GM19372 (cell line): ENCODE data around the gene IRX1.

Experiments
- ATAC-seq: cut with Tn5 transposase; IDR thresholded peaks from one replicate; pipeline ENCODE4 v1.9.1; 2021; ENCODE audit warnings: mild to moderate bottlenecking, low read depth, moderate library complexity; ENCODE audit not compliant: unreplicated experiment

IRX1 gene

DNA sequence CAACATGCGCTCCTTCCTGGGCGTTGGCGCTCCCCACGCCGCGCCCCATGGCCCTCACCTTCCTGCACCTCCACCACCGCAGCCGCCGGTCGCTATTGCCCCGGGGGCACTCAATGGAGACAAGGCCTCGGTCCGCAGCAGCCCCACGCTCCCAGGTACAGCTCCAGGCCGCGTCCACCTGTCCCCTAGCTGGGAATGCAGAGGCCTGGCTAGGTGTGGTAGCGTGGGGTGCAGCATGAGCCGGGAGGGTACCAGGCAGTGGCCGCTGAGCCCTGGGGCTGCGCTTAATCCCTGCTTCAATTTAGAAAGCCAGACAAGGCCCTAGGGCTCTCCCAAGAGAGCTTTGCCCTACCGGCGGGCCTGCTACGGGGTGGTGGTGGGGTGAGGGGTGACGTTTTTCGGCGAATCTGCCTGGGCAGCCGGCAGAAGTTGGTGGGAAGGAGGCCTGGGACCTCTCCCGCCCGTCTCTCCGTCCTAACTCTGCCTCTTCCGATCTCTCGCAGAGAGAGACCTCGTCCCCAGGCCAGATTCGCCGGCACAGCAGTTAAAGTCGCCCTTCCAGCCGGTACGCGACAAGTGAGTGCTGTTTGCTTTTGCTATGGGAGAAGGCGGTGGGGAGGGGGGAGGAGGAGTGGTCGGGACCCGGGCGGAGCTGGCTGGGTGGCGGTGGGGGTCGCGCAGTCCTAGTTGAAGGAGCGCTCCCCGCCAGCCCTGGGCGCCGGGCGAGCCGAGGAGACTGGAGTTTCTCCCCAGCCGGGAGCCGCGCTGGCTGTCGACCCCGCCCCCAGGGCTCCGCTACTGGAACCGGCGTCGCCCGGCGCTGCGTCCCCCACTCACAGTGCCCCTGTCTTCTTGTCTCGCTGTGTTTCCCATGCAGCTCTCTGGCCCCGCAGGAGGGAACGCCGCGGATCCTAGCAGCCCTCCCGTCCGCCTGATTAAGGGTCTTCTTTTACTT, 4.8 kb downstream of the IRX1 start:
- ATAC-seq: no peak

DNA sequence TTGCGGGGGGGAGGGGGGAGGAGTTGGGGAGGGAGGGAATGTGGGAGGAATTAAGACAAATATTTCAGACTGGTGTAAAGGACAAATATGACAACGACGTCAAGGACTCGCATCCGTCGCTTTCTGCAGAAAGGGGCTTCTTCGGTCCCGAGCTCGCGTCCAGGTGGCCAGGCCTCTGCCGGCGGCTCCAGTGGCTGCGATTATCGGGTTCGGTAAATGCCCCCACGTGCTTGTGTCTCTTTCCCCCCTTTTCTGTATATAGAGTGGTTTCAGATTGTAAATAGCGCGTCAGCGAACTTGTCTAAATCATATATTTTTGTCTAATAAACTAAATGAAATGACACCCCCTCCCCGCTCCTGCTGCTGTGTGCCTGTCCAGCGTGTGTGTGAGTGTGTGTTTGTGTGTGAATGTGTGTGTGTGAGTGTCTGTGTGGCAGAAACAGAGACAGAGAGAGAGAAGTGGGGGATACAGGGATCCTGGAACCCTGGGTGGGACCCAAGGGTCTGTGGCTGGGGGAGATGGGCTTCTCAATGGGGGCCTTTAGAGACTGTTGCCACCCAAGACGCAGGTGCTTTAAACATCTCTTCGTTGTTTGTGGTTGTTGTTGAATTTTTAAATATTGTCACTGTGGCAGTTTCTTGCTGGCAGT, 5.6 kb downstream of the IRX1 start:
- ATAC-seq: no peak

DNA sequence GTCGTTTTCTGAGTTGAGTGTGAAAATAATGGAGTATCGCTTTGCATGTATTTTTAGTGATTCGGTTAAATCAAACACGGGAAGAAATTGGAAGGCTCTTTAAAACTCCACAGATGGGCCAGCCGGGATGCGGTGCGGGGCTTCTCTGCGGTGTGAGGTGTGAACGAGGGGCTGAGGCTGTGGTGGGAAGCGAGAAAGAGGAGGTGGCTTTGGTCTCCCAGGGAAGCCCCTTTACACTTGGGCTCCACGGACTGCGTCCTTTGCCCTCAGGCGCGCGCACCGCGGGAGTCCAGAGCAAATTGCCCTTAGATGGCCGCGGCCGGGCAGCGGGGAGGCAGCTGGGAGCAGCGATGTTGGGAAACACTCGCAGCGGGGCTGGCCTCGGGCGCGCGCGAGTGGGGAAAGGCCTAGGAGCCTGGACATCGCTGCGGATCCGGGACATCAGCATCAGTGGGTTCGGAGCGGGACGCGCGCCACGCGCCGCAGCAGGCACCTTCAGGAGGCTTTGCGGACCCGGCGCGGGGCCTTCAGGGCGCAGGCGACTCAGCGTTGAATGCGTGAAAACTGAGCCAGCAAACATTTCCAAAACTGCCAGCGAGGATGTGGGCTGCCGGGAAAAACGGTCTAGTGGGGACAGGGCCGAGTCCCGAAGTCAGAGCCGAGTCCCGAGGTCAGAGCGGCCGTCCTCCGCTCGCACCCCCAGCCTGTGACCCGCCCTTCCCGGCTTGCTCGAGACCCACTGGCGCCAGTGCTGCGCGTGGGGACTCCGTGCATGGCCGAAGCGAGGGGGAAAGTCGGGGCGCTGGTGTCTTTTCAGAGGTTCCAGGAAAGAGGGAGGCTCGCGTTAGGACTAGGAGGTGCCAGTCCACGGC, 6.5 kb downstream of the IRX1 start:
- no peak for ATAC-seq

DNA sequence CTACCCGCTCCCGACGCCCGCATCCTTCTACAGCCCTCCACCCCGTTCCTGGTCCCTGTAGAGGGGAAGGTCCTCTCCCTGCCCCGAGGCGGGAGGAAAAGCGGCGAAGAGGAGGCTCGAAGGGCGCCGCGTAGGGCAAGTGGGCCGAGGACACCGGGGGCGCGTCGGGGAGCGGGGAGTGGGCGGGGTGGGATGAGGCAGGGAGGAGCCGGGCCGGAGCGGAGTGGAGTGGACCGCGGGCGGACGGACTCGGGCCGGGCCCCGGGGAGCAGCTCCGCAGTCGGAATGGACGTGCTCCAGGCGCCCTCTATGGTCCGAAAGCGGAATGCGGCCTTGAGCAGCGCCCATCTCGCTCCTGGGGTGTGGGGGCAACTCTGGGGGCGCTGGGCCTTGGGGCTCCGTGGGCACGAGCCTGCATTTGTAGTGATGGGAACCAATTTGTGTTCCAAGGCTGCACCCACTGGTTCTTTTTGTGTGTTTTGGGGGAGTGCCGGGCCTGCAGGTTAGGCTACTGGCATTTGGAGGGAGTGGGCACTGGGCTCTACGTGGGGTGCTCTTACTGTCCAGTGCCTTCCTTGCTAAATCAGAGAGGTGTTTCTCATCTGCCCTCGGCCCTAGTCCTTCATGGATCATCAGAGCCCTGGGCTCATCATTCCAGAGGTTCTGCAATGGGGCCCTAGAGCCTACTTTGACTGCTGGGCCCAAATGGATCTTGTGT, 7.3 kb downstream of the IRX1 start:
- ATAC-seq: no peak

GRCh38 chr5:3604501-3604900, 8.9 kb downstream of the IRX1 start:
- no peak for ATAC-seq

DNA sequence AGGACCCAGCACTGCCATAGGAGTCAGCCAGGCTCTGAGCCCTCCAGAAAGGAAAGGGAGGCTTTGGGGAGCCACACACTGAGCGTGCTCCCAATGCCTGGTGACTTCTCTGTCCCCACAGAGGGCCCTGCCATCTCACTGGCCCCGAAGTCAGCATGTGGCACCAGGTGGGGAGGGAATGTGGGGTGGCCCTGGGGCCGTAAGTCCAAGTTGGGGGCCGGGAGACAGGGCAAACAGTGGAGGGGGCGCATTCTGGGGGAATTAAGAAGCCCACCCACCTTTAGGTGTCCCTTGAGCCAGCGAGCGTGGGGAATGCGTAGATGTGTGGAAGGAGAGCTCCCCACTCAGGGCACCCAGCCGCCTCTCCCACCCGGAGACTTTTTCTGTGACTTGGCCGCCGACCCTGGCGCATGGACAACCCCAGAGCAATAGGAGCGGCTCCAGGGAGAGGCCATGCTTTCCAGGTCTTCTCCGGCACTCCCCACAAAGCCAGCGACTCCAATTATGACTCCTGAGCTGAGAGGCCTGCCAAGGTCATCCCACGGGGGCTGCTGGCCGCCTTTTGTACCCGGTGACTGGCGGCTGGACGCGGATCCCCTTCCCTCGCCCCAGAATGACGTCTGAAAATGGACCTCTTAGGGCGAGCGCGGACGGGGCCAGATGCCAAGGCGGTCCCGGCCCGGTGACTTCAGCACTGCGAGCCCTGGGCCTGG, 9.8 kb downstream of the IRX1 start:
- ATAC-seq: no peak

- no peak for ATAC-seq
These were observed 10.6 kb downstream of the IRX1 start for GRCh38 chr5:3606121-3606831.

DNA sequence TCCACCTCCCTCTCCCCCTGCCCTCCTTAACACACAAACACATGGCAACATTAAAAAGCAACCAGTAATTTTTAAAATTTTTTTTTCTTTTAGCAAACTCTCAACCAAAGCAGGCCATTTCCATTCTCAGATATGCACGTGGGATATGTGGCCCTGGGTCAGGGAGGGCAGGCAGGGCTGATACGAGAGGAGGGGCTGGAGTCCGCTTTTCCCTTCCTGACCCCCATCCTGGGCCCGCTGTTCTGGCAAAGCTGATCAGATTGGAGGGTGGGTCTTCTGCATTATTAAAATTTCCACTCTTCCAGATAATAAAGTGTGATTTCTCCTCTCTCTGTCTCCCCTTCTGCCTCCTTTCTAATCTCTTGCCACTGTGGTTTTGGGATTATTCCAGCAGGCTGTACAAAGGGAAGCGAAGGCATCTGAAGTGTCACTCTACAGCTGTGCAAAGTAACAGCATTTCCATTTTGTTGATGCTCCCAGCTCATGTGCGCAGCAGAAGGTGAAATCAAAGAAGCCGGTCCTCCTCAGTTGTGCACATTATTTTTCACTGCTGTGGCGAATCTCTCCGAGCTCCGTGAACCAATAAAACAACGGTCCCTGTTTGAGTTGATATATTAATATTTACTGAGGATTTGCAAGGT, 12.0 kb downstream of the IRX1 start:
- ATAC-seq: no peak

- ATAC-seq: no peak
These were observed 13.6 kb downstream of the IRX1 start for GRCh38 chr5:3609120-3609681.

DNA sequence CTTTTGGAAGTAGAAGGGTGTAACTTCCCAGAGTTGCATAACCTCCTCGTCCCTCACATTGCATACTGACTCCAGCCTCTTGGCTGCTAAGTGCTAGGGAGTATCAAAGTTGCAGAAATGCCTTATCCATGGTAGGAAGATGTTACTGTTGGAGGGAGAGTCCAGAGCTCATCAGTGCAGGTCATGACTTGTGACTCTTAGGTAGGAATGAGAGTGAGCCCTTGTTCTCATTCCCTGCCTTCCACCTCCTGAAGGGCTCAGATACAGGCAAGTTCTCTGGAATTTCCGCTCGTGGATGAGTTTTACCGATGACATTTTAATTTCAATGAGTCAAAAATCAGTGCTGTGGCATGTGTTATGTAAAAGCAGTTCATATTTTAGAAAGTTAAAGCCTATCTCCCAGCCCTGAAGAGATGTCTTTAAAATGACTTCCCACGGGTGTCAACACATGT, 17.0 kb downstream of the IRX1 start:
- no peak for ATAC-seq

- ATAC-seq: no peak
These were observed 18.1 kb downstream of the IRX1 start for GRCh38 chr5:3613726-3614125.

GRCh38 chr5:3615217-3615616, 19.6 kb downstream of the IRX1 start:
- ATAC-seq: no peak

DNA sequence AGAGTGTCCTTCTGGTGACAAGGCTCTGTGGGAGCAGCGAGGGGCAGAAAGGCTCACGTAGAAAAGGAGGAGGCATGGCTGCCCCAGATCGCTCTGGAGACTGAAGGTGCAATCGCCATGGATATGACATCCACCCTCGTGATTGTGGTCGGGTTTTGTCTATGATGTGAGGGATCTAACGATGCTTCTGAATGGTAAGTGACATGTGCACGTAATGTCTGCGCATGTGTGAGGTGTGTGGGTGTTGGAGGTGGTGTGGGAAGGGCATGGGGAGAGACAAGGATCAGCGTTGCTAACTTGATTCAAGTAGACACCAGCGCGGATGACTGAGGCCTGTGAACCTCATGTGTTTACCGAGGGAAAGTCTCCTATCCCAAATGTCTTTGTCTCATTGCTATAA, 20.2 kb downstream of the IRX1 start:
- ATAC-seq: no peak

GRCh38 chr5:3619579-3619978, 23.9 kb downstream of the IRX1 start:
- ATAC-seq: no peak

GRCh38 chr5:3622961-3623360, 27.3 kb downstream of the IRX1 start:
- no peak for ATAC-seq

DNA sequence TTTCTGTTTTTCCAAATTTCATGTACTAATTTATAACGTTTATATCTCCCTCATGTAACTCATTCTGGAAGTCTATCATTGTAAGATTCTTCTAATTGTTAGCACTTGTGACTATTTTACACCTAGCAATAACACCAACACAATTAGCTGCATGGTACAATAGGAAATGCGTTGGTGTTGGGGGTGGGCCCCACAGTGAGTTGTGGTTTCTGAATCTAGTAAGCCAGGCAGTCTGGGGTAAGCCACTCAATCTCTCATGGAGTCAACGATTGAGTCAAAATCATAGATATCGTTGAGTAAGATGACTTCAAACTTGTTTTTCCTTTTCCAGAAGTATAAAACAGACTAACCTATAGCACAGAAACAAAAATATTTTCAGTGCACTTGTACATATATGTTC, 30.0 kb downstream of the IRX1 start:
- no peak for ATAC-seq

- no peak for ATAC-seq
These were observed 38.4 kb downstream of the IRX1 start for GRCh38 chr5:3634061-3634460.

- ATAC-seq: no peak
These were observed 43.5 kb downstream of the IRX1 start for GRCh38 chr5:3639175-3639574.
